Endothelial cell of umbilical vein (primary cell): ENCODE measurements around the gene BZW2. TPM values are rescaled to one million over a fixed set of nuclear protein-coding genes. Genes with fewer than 3 reads are reported as not detected.

ENCODE experiments used
- BruUV-seq: library from RNA; stranded (reverse); fragments of 400-500 nt; replicated peaks from 2 replicates; lab custom pipeline; 2021; lab: Mats Ljungman, UMichigan
- CTCF ChIA-PET: fragments of 300-600, 350-600 bp; sonication (Branson Sonifier 250); formaldehyde crosslinking; loops from one replicate; lab custom pipeline; 2021; ENCODE audit warnings: antibody characterized with exemption, inconsistent platforms; lab: Charles Lee
- POLR2A ChIA-PET: fragments of 300-600, 350-600 bp; sonication (Branson Sonifier 250); formaldehyde crosslinking; loops from one replicate; lab custom pipeline; 2021; ENCODE audit warnings: antibody characterized with exemption, inconsistent platforms; lab: Charles Lee
- DNase-seq: peaks from one replicate; pipeline ENCODE4 v3.0.0-alpha.2; 2011; ENCODE audit warnings: low read depth, low spot score
- FAIRE-seq: peaks from 2 replicates; lab custom pipeline; 2011; peaks lifted over from hg19 to GRCh38; lab: Jason Lieb, UNC
- H2AFZ ChIP-seq: 2 replicates; pipeline ENCODE4 v1.6.0; 2012; ENCODE audit warnings: low read depth, low read length, control low read depth, inconsistent platforms
- H3K27ac ChIP-seq: 2 replicates; pipeline ENCODE4 v1.5.1; 2011; ENCODE audit warnings: low read depth, mild to moderate bottlenecking, control low read depth, low read length, moderate library complexity; ENCODE audit not compliant: insufficient read depth
- H3K27me3 ChIP-seq, 2 experiments: 2 replicates each; pipeline versions ENCODE4 v1.6.0 to v1.6.1; 2011; ENCODE audit warnings: low read length in 2 of 2, mixed read lengths in 1 of 2; ENCODE audit not compliant: control insufficient read depth in 2 of 2, insufficient read depth in 2 of 2
- H3K36me3 ChIP-seq, 2 experiments: 2 replicates in 1 of 2; 3 replicates in 1 of 2; pipeline ENCODE4 v1.5.1; 2011; ENCODE audit warnings: low read length in 2 of 2, mild to moderate bottlenecking in 1 of 2, moderate library complexity in 1 of 2; ENCODE audit not compliant: control insufficient read depth in 2 of 2, insufficient read depth in 2 of 2; ENCODE audit errors: extremely low read depth in 1 of 2
- H3K4me1 ChIP-seq: 3 replicates; pipeline ENCODE4 v1.5.1; 2011; ENCODE audit warnings: mild to moderate bottlenecking, low read length; ENCODE audit not compliant: control insufficient read depth, insufficient read depth; ENCODE audit errors: extremely low read depth
- H3K4me2 ChIP-seq: 2 replicates; pipeline ENCODE4 v1.6.1; 2011; ENCODE audit warnings: low read length, control low read depth, mixed read lengths; ENCODE audit not compliant: insufficient read depth
- H3K4me3 ChIP-seq, 3 experiments: fragments of 200-600 bp in 1 of 3; sonication (generic), shearing (Covaris generic) in 1 of 3; replicated peaks in 1 of 3; 2 replicates each; pipeline ENCODE4 v1.5.1; 2011 to 2016; ENCODE audit warnings: control low read depth in 3 of 3, low read length in 3 of 3, mild to moderate bottlenecking in 2 of 3, inconsistent platforms in 1 of 3, low read depth in 1 of 3, moderate library complexity in 1 of 3; ENCODE audit not compliant: insufficient read depth in 1 of 3
- H3K79me2 ChIP-seq: 2 replicates; pipeline ENCODE4 v1.6.0; 2012; ENCODE audit warnings: low read length, inconsistent platforms; ENCODE audit not compliant: control insufficient read depth, insufficient read depth
- H3K9ac ChIP-seq: replicated peaks from 2 replicates; pipeline ENCODE3; 2011; ENCODE audit warnings: low read length, control low read depth; ENCODE audit not compliant: insufficient read depth; ENCODE audit errors: extremely low read depth
- H3K9me1 ChIP-seq: replicated peaks from 3 replicates; pipeline ENCODE4 v1.6.0; 2011; ENCODE audit warnings: mild to moderate bottlenecking, low read length; ENCODE audit not compliant: control insufficient read depth, insufficient read depth; ENCODE audit errors: extremely low read depth
- H3K9me3 ChIP-seq: replicated peaks from 2 replicates; pipeline ENCODE4 v1.5.1; 2012; ENCODE audit warnings: low read length, inconsistent platforms; ENCODE audit not compliant: control insufficient read depth, insufficient read depth
- H4K20me1 ChIP-seq: replicated peaks from 2 replicates; pipeline ENCODE3; 2011; ENCODE audit warnings: mild to moderate bottlenecking, low read length; ENCODE audit not compliant: control insufficient read depth, insufficient read depth; ENCODE audit errors: extremely low read depth
- EZH2 ChIP-seq: IDR thresholded peaks from 2 replicates; pipeline ENCODE4 v1.6.1; 2012; ENCODE audit warnings: borderline replicate concordance, low read depth, mild to moderate bottlenecking, moderate library complexity, low read length, inconsistent platforms; ENCODE audit not compliant: severe bottlenecking
- FOS ChIP-seq: IDR thresholded peaks from 2 replicates; pipeline ENCODE4 v1.6.1; 2011; ENCODE audit warnings: mild to moderate bottlenecking, low read length, moderate library complexity, borderline replicate concordance; ENCODE audit not compliant: insufficient read depth
- GATA2 ChIP-seq: IDR thresholded peaks from 2 replicates; pipeline ENCODE4 v1.7.0; 2011; ENCODE audit warnings: low read depth, mild to moderate bottlenecking, moderate library complexity, mixed read lengths, low read length; ENCODE audit not compliant: insufficient read length, insufficient read depth
- JUN ChIP-seq: IDR thresholded peaks from 2 replicates; pipeline ENCODE4 v1.6.1; 2011; ENCODE audit warnings: borderline replicate concordance, low read depth; ENCODE audit not compliant: insufficient read length, insufficient read depth
- MYC ChIP-seq: IDR thresholded peaks from one replicate; pipeline ENCODE4 v1.6.1; 2011; ENCODE audit warnings: mild to moderate bottlenecking, low read depth, low read length
- POLR2A ChIP-seq: IDR thresholded peaks from 2 replicates; pipeline ENCODE4 v1.6.1; 2012; ENCODE audit warnings: low read depth, mild to moderate bottlenecking, control low read depth, low read length
- POLR2AphosphoS5 ChIP-seq: IDR thresholded peaks from 2 replicates; pipeline ENCODE4 v1.6.1; 2012; ENCODE audit warnings: low read depth, mild to moderate bottlenecking, control low read depth, low read length, moderate library complexity; ENCODE audit not compliant: insufficient read depth
- dilution Hi-C: fragments of 300-500 bp; cut with MboI; formaldehyde crosslinking; loops from one replicate; pipeline ENCODE4 v1.15.0; 2019; ENCODE audit warnings: low sequenced_read_pairs; ENCODE audit not compliant: extremely low pct_ligation_motif_present
- intact Hi-C: fragments of 100-400 bp; cut with micrococcal nuclease; formaldehyde crosslinking; loops from one replicate; pipeline ENCODE4 v1.10.0; 2022
- polyA plus RNA-seq, 4 experiments: library from polyadenylated mRNA; depleted of rRNA in 3 of 4; stranded (reverse) in 3 of 4; unstranded in 1 of 4; fragments of >200 nt; gene quantifications; 2 replicates each; pipeline versions ENCODE4 v1.2.1 to v1.2.3, GENCODE V29; 2011 to 2012; ENCODE audit warnings: missing spikeins in 1 of 4
- total RNA-seq: library from RNA; stranded (reverse); gene quantifications from 2 replicates; pipeline ENCODE4 v1.2.3, GENCODE V29; 2021
- TF ChIP-seq, protein P1 (sequence below): IDR thresholded peaks from 2 replicates; pipeline ENCODE4 v1.6.1; 2011; ENCODE audit not compliant: insufficient read depth, insufficient read length
- TF ChIP-seq, protein P2 (sequence below), 2 donors: IDR thresholded peaks; 1 replicate in 1 of 2; 2 replicates in 1 of 2; pipeline ENCODE4 v1.5.1; 2011; ENCODE audit warnings: low read length in 2 of 2, mild to moderate bottlenecking in 2 of 2, moderate library complexity in 2 of 2, control low read depth in 1 of 2, inconsistent platforms in 1 of 2, low read depth in 1 of 2; ENCODE audit not compliant: insufficient read depth in 1 of 2; ENCODE audit errors: extremely low read depth in 1 of 2

The BZW2 gene
- total and polyA plus RNA-seq, 2 donors (not counting 3 experiments of a cell fraction or from before 2014, with no cell fraction given), result 39.7 to 106 TPM

DNA sequence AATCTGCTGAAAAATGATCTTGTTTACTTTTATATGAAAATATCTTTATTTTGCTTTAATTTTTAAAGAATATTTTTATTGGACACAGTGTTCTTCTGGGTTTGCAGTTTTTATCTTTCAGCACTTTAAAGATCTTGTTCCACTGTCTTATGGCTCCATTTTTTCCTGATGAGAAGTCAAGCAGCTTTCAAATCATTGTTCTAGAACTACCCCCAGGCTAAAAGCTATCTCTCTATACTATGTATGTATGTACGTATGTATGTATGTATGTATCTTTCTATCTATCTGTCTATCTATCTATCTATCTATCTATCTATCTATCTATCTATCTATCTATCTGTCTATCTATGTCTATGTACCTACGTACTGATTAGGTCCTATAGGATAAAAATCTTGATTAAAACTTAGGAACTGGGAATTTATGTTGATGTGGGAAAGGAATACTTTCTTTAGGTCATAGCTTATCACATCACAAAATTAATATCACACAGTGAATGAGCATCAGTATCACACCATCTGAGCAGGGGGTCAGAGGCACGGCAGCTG is 72.2 kb downstream of the BZW2 start:
- Histone ChIP-seq H2AFZ (no peak overlapping the region), H3K79me2 (no peaks in the 10 kb centered on the region), H3K9ac (no peak overlapping the region), H3K9me3 (no peaks in the 10 kb centered on the region), H3K4me2 (no peak overlapping the region), H3K4me1 (no peaks in the 10 kb centered on the region), H4K20me1 (no peaks in the 10 kb centered on the region), H3K4me3 (no peak overlapping the region), H3K27me3 (no peaks in the 10 kb centered on the region), H3K9me1 (no peaks in the 10 kb centered on the region), H3K27ac (no peak overlapping the region), H3K36me3 (no peaks in the 10 kb centered on the region)
- ChIA-PET POLR2A (no interaction called here), CTCF (no interaction called here)
- DNase-seq, result no peak
- BruUV-seq, result no TSS peak
- dilution Hi-C loops, result no loop called here
- intact Hi-C loops, result no loop called here
- FAIRE-seq, result no peak
- TF ChIP-seq, protein P1, sequence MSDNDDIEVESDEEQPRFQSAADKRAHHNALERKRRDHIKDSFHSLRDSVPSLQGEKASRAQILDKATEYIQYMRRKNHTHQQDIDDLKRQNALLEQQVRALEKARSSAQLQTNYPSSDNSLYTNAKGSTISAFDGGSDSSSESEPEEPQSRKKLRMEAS, result no peak
- TF ChIP-seq POLR2A, result no peak
- no peak for TF ChIP-seq POLR2AphosphoS5
- TF ChIP-seq MYC, result no peak
- TF ChIP-seq JUN, result no peak
- TF ChIP-seq FOS, result no peak
- no peak for TF ChIP-seq GATA2
- TF ChIP-seq, protein P2, sequence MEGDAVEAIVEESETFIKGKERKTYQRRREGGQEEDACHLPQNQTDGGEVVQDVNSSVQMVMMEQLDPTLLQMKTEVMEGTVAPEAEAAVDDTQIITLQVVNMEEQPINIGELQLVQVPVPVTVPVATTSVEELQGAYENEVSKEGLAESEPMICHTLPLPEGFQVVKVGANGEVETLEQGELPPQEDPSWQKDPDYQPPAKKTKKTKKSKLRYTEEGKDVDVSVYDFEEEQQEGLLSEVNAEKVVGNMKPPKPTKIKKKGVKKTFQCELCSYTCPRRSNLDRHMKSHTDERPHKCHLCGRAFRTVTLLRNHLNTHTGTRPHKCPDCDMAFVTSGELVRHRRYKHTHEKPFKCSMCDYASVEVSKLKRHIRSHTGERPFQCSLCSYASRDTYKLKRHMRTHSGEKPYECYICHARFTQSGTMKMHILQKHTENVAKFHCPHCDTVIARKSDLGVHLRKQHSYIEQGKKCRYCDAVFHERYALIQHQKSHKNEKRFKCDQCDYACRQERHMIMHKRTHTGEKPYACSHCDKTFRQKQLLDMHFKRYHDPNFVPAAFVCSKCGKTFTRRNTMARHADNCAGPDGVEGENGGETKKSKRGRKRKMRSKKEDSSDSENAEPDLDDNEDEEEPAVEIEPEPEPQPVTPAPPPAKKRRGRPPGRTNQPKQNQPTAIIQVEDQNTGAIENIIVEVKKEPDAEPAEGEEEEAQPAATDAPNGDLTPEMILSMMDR (IDR thresholded peaks at IDR 0.05; ENCODE audit: extremely low read depth in 1 of 2, insufficient read depth in 1 of 2, low read depth in 1 of 2, low read length in 2 of 2), result no peak
- TF ChIP-seq EZH2, result no peak
